ENCODE measurements around the gene EHD1.

GRCh38 chr11:64877390-64878222 lies 815 bp downstream of the EHD1 start:
- TF ChIP-seq CTCF (IDR thresholded peaks at IDR 0.05; ENCODE audit: low read depth, low read length, poor library complexity, severe bottlenecking): no peak
- no peak for TF ChIP-seq EZH2phosphoT487 (IDR thresholded peaks at IDR 0.05; ENCODE audit: borderline replicate concordance, low read length)
